H1 (cell line): ENCODE results near the gene DENND2A. TPM values are rescaled to one million over a fixed set of nuclear protein-coding genes. Genes with fewer than 3 reads are reported as not detected.

ENCODE experiments used
- CTCF ChIA-PET: fragments of 300-600 bp; sonication (Branson Sonifier 250); formaldehyde crosslinking; loops from one replicate; lab custom pipeline; 2021; ENCODE audit not compliant: partially characterized antibody; lab: Charles Lee
- POLR2A ChIA-PET: fragments of 300-600 bp; sonication (Branson Sonifier 250); formaldehyde crosslinking; loops from one replicate; lab custom pipeline; 2021; ENCODE audit warnings: inconsistent platforms; ENCODE audit not compliant: partially characterized antibody; lab: Charles Lee
- DNase-seq, 2 experiments: peaks; one replicate each; pipeline versions ENCODE4 v3.0.0 to v3.0.0-alpha.2; 2010 to 2022; ENCODE audit warnings: low spot score in 2 of 2, low read depth in 1 of 2, mixed read lengths in 1 of 2
- FAIRE-seq: peaks from 2 replicates; lab custom pipeline; 2011; peaks lifted over from hg19 to GRCh38; lab: Jason Lieb, UNC
- H2AFZ ChIP-seq: 2 replicates; pipeline ENCODE4 v1.8.1; 2012; ENCODE audit warnings: low read length, inconsistent platforms
- H2AK5ac ChIP-seq: 2 replicates; pipeline ENCODE4 v1.6.1; 2013; ENCODE audit warnings: low read depth, low read length
- H2BK120ac ChIP-seq: replicated peaks from 2 replicates; pipeline ENCODE3; 2013; ENCODE audit warnings: low read depth, low read length, inconsistent platforms
- H2BK12ac ChIP-seq: 2 replicates; pipeline ENCODE4 v1.6.1; 2013; ENCODE audit warnings: low read depth, low read length
- H2BK15ac ChIP-seq: 2 replicates; pipeline ENCODE4 v1.6.1; 2013; ENCODE audit warnings: low read length
- H2BK20ac ChIP-seq: 2 replicates; pipeline ENCODE4 v1.6.1; 2013; ENCODE audit warnings: low read length
- H2BK5ac ChIP-seq: 2 replicates; pipeline ENCODE4 v1.6.1; 2013; ENCODE audit warnings: low read depth, low read length
- H3K14ac ChIP-seq: 2 replicates; pipeline ENCODE4 v1.6.1; 2013; ENCODE audit warnings: inconsistent platforms; ENCODE audit not compliant: insufficient read length
- H3K18ac ChIP-seq: 2 replicates; pipeline ENCODE4 v1.6.1; 2013; ENCODE audit warnings: low read length; ENCODE audit errors: extremely low read depth
- H3K23ac ChIP-seq: 2 replicates; pipeline ENCODE4 v1.6.1; 2013; ENCODE audit warnings: inconsistent platforms; ENCODE audit not compliant: insufficient read length
- H3K23me2 ChIP-seq: 2 replicates; pipeline ENCODE4 v1.6.1; 2013; ENCODE audit warnings: low read depth, low read length
- H3K27ac ChIP-seq: 2 replicates; pipeline ENCODE4 v1.6.1; 2011; ENCODE audit warnings: low read depth, low read length, inconsistent platforms
- H3K27me3 ChIP-seq, 4 experiments: replicated peaks in 1 of 4; 1 replicate in 1 of 4; 2 replicates in 3 of 4; pipeline versions ENCODE4 v1.6.1 to v1.8.1; 2011 to 2013; ENCODE audit warnings: low read length in 3 of 4, mild to moderate bottlenecking in 3 of 4, inconsistent platforms in 2 of 4, mixed read lengths in 2 of 4, moderate library complexity in 1 of 4; ENCODE audit not compliant: control insufficient read depth in 3 of 4, insufficient read depth in 3 of 4; ENCODE audit errors: extremely low read depth in 1 of 4
- H3K36me3 ChIP-seq, 4 experiments: 2 replicates each; pipeline versions ENCODE4 v1.6.1 to v1.8.1; 2011 to 2013; ENCODE audit warnings: mild to moderate bottlenecking in 4 of 4, low read length in 3 of 4, moderate library complexity in 2 of 4, control low read depth in 1 of 4, inconsistent platforms in 1 of 4; ENCODE audit not compliant: insufficient read depth in 4 of 4, control insufficient read depth in 2 of 4
- H3K4ac ChIP-seq: replicated peaks from 2 replicates; pipeline ENCODE3; 2013; ENCODE audit warnings: low read length, low read depth, mixed read lengths, inconsistent platforms; ENCODE audit not compliant: insufficient read length
- H3K4me1 ChIP-seq, 4 experiments: replicated peaks in 1 of 4; 1 replicate in 1 of 4; 2 replicates in 3 of 4; pipeline versions ENCODE4 v1.6.1 to v1.8.1; 2011 to 2013; ENCODE audit warnings: low read length in 3 of 4, inconsistent platforms in 2 of 4, mixed read lengths in 1 of 4; ENCODE audit not compliant: insufficient read depth in 4 of 4, control insufficient read depth in 3 of 4
- H3K4me2 ChIP-seq, 2 experiments: 2 replicates each; pipeline versions ENCODE4 v1.6.1 to v1.8.1; 2011 to 2013; ENCODE audit warnings: low read depth in 2 of 2, low read length in 2 of 2, control low read depth in 1 of 2, inconsistent platforms in 1 of 2, mild to moderate bottlenecking in 1 of 2; ENCODE audit not compliant: insufficient read depth in 1 of 2
- H3K4me3 ChIP-seq, 4 experiments: fragments of 200-600, 300-600 bp in 1 of 4; sonication (generic), shearing (Covaris generic), sonication (Bioruptor Twin) in 1 of 4; 2 replicates each; pipeline versions ENCODE4 v1.5.1 to v1.8.1; 2011 to 2016; ENCODE audit warnings: low read length in 4 of 4, low read depth in 3 of 4, control low read depth in 2 of 4, inconsistent platforms in 2 of 4, mild to moderate bottlenecking in 2 of 4, mixed read lengths in 1 of 4, moderate library complexity in 1 of 4; ENCODE audit not compliant: insufficient read depth in 2 of 4; ENCODE audit errors: extremely low read depth in 1 of 4
- H3K56ac ChIP-seq: replicated peaks from 2 replicates; pipeline ENCODE3; 2013; ENCODE audit warnings: low read depth, mild to moderate bottlenecking, mixed read lengths, low read length, inconsistent platforms; ENCODE audit not compliant: insufficient read length
- H3K79me1 ChIP-seq: 2 replicates; pipeline ENCODE4 v1.6.1; 2013; ENCODE audit warnings: low read depth, low read length, control low read depth
- H3K79me2 ChIP-seq, 2 experiments: 2 replicates each; pipeline versions ENCODE4 v1.6.1 to v1.8.1; 2012 to 2013; ENCODE audit warnings: low read length in 2 of 2, mild to moderate bottlenecking in 2 of 2, inconsistent platforms in 1 of 2; ENCODE audit not compliant: insufficient read depth in 2 of 2, control insufficient read depth in 1 of 2
- H3K9ac ChIP-seq, 4 experiments: replicated peaks in 1 of 4; 1 replicate in 1 of 4; 2 replicates in 3 of 4; pipeline versions ENCODE4 v1.6.1 to v1.8.1; 2011 to 2013; ENCODE audit warnings: low read depth in 3 of 4, low read length in 3 of 4, control low read depth in 2 of 4, mild to moderate bottlenecking in 2 of 4, moderate library complexity in 2 of 4, inconsistent platforms in 1 of 4; ENCODE audit errors: extremely low read depth in 1 of 4
- H3K9me3 ChIP-seq, 2 experiments: 2 replicates each; pipeline versions ENCODE4 v1.6.1 to v1.8.1; 2012 to 2013; ENCODE audit warnings: mild to moderate bottlenecking in 2 of 2, moderate library complexity in 2 of 2, control low read depth in 1 of 2, inconsistent platforms in 1 of 2, low read depth in 1 of 2, low read length in 1 of 2, mixed read lengths in 1 of 2; ENCODE audit not compliant: insufficient read depth in 2 of 2
- H4K20me1 ChIP-seq, 2 experiments: replicated peaks in 1 of 2; 2 replicates each; pipeline versions ENCODE3 to v1.8.1; 2011 to 2013; ENCODE audit warnings: inconsistent platforms in 2 of 2, low read length in 2 of 2, mild to moderate bottlenecking in 1 of 2; ENCODE audit not compliant: insufficient read depth in 2 of 2, control insufficient read depth in 1 of 2
- H4K5ac ChIP-seq: 2 replicates; pipeline ENCODE4 v1.6.1; 2013; ENCODE audit warnings: low read length, low read depth, mixed read lengths, inconsistent platforms; ENCODE audit not compliant: insufficient read length
- H4K8ac ChIP-seq: 2 replicates; pipeline ENCODE4 v1.8.0; 2013; ENCODE audit warnings: mild to moderate bottlenecking, moderate library complexity, low read length, inconsistent platforms; ENCODE audit not compliant: insufficient read depth; ENCODE audit errors: extremely low read depth
- H4K91ac ChIP-seq: replicated peaks from 2 replicates; pipeline ENCODE3; 2013; ENCODE audit warnings: low read length, mixed read lengths, inconsistent platforms; ENCODE audit not compliant: insufficient read length
- HDAC6 ChIP-seq: IDR thresholded peaks from one replicate; pipeline ENCODE4 v1.7.1; 2012; ENCODE audit warnings: low read depth, mild to moderate bottlenecking, inconsistent platforms, low read length, moderate library complexity
- RFX5 ChIP-seq: IDR thresholded peaks from 2 replicates; pipeline ENCODE4 v1.6.1; 2011; ENCODE audit warnings: low read depth, low read length, improper control_type of control experiment, borderline replicate concordance
- SIN3A ChIP-seq, 2 experiments: IDR thresholded peaks in 1 of 2; conservative IDR thresholded peaks in 1 of 2; 2 replicates each; pipeline ENCODE4 v1.6.1; 2011 to 2012; ENCODE audit warnings: low read length in 2 of 2, improper control_type of control experiment in 1 of 2, low read depth in 1 of 2, mild to moderate bottlenecking in 1 of 2
- SUZ12 ChIP-seq: fragments of 200-600 bp; sonication (generic); IDR thresholded peaks from 2 replicates; pipeline ENCODE4 v1.6.1; 2012; ENCODE audit warnings: mild to moderate bottlenecking, inconsistent platforms, low read length, moderate library complexity, mixed read lengths
- TBP ChIP-seq: IDR thresholded peaks from 2 replicates; pipeline ENCODE4 v1.6.1; 2011; ENCODE audit warnings: low read depth, low read length, improper control_type of control experiment
- USF2 ChIP-seq: IDR thresholded peaks from 2 replicates; pipeline ENCODE4 v1.6.1; 2011; ENCODE audit warnings: low read length, improper control_type of control experiment
- YY1 ChIP-seq: IDR thresholded peaks from 2 replicates; pipeline ENCODE4 v1.6.1; 2011; ENCODE audit warnings: low read depth, mild to moderate bottlenecking, low read length
- WGBS, 2 experiments: shearing (Covaris generic) in 1 of 2; methylation state at CpG; one replicate each; pipeline versions ENCODE4 v1.1.6 to v1.1.7; 2013 to 2015; ENCODE audit warnings: low lambda C conversion rate in 2 of 2, mixed read lengths in 2 of 2, inconsistent platforms in 1 of 2, low coverage in 1 of 2, missing lambda C conversion rate in 1 of 2; ENCODE audit not compliant: insufficient replicate concordance in 2 of 2, insufficient coverage in 1 of 2, insufficient read length in 1 of 2; ENCODE audit errors: extremely low coverage in 1 of 2, missing lambda C conversion rate in 1 of 2; 5-methylcytosine and 5-hydroxymethylcytosine counted together
- polyA plus RNA-seq, 7 experiments: library from polyadenylated mRNA; depleted of rRNA in 3 of 7; stranded (reverse) in 5 of 7; unstranded in 2 of 7; fragments of >200 nt in 5 of 7; fragments of 200-250 nt in 2 of 7; gene quantifications; 1 replicate in 5 of 7; 2 replicates in 1 of 7; 4 replicates in 1 of 7; pipeline versions ENCODE4 v1.2.1 to v1.2.3, GENCODE V29; 2011 to 2013; ENCODE audit warnings: missing spikeins in 2 of 7, mixed read lengths in 2 of 7
- total RNA-seq: library from RNA; stranded (reverse); fragmentation: NEBNext Ultra II Directional; extraction: Animal tissue kit (Norgen Biotek cat#: 25700); gene quantifications from 2 replicates; pipeline ENCODE4 v1.2.1, GENCODE V29; 2021
- TF ChIP-seq, protein P1 (sequence below): IDR thresholded peaks from 2 replicates; pipeline ENCODE4 v1.6.1; 2012; ENCODE audit warnings: inconsistent platforms

Gene DENND2A
- total and polyA plus RNA-seq, 2 of the 8 experiments (the other 6 are each of a cell fraction or from before 2014, with no cell fraction given): 5.0 to 13.0 TPM

DNA sequence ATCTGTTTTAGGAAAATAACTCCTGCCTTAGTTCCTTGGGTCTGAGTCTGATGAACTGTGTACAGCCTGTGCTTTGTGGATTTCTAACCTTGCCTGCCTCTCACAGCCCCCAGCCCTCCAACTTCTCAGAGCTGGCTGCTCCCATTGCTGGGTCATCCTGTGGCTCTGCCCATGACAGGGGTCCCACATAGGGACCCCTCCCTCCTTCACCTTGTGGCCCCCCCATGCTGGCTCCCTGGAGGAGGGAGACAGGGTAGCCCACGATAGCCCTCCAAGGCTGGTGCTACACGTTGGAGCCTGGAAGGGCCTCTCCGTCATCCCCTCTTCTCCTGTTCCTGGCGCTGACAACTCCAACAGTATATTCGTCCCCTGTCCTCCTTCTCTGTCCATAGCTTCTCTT is 2.8 kb upstream of the DENND2A start:
- POLR2A ChIA-PET: interaction anchor here (1.5 kb wide), 1 partner anchor 15 kb away, joined by 3 read pairs; no protein-coding TSS in a partner anchor
- CTCF ChIA-PET: interaction anchor here (0.8 to 19.9 kb wide), 6 partner anchors 10 to 129 kb away, joined by 3 to 322 read pairs (median 17); no protein-coding TSS in a partner anchor

More for the DNA sequence above, 2.8 kb upstream of the DENND2A start:
- no peak overlapping the region for H3K27ac ChIP-seq
- no peak overlapping the region for H3K14ac ChIP-seq
- no peak overlapping the region for H3K4me2 ChIP-seq
- no peak overlapping the region for H2BK12ac ChIP-seq
- H2BK15ac ChIP-seq: no peak overlapping the region
- FAIRE-seq (no peak), DNase-seq (no peak)
- no peaks in the 10 kb centered on the region for H3K79me1 ChIP-seq
- H4K5ac ChIP-seq: no peak overlapping the region
- no peaks in the 10 kb centered on the region for H4K20me1 ChIP-seq
- peaks cover 5 to 17% (median 14%) of the 10 kb centered on the region in 4 experiments for H3K4me1 ChIP-seq
- no peak overlapping the region for H2AFZ ChIP-seq
- peaks cover 12% of the 10 kb centered on the region for H3K23me2 ChIP-seq
- no peak overlapping the region for H2AK5ac ChIP-seq
- H3K4ac ChIP-seq: no peak overlapping the region
- no peak overlapping the region for H3K9ac ChIP-seq
- H3K23ac ChIP-seq: no peak overlapping the region
- WGBS, 2 experiments: 80% methylated on average over 5 of the region's 5 CpGs; no CpG with 5 or more reads in 1 of the 2 experiments
- H3K27me3 ChIP-seq: peaks cover 0 to 28% (median 14%) of the 10 kb centered on the region in 4 experiments; a peak in 5 of 7 replicates
- no peak overlapping the region for H3K56ac ChIP-seq
- TF ChIP-seq SUZ12 (no peak), SIN3A (conservative IDR thresholded peaks at IDR 0.05 in 1 of 2, IDR thresholded peaks at IDR 0.05 in 1 of 2; ENCODE audit: low read depth in 1 of 2, low read length in 2 of 2) (no peak), HDAC6 (no peak), YY1 (no peak), TBP (no peak), USF2 (no peak), RFX5 (no peak)
- TF ChIP-seq, protein P1, sequence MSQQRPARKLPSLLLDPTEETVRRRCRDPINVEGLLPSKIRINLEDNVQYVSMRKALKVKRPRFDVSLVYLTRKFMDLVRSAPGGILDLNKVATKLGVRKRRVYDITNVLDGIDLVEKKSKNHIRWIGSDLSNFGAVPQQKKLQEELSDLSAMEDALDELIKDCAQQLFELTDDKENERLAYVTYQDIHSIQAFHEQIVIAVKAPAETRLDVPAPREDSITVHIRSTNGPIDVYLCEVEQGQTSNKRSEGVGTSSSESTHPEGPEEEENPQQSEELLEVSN: no peak
- H2BK20ac ChIP-seq: no peak overlapping the region
- H4K91ac ChIP-seq: no peak overlapping the region
- H3K36me3 ChIP-seq: no peaks in the 10 kb centered on the region
- H3K79me2 ChIP-seq: no peaks in the 10 kb centered on the region
- H4K8ac ChIP-seq: no peak overlapping the region
- no peaks in the 10 kb centered on the region for H3K9me3 ChIP-seq
- no peak overlapping the region for H2BK120ac ChIP-seq
- no peak overlapping the region for H3K18ac ChIP-seq
- no peak overlapping the region for H2BK5ac ChIP-seq
- no peak overlapping the region for H3K4me3 ChIP-seq
